GM12873 (cell line): Measurements from ENCODE around the gene PSD.

ENCODE experiments used
- TF ChIP-seq, protein P1 (sequence below): IDR thresholded peaks from 2 replicates; pipeline ENCODE4 v1.5.1; 2012; ENCODE audit warnings: low read depth, mild to moderate bottlenecking, moderate library complexity, low read length, control low read depth; ENCODE audit not compliant: insufficient read depth; ENCODE audit errors: missing control alignments

PSD gene

DNA sequence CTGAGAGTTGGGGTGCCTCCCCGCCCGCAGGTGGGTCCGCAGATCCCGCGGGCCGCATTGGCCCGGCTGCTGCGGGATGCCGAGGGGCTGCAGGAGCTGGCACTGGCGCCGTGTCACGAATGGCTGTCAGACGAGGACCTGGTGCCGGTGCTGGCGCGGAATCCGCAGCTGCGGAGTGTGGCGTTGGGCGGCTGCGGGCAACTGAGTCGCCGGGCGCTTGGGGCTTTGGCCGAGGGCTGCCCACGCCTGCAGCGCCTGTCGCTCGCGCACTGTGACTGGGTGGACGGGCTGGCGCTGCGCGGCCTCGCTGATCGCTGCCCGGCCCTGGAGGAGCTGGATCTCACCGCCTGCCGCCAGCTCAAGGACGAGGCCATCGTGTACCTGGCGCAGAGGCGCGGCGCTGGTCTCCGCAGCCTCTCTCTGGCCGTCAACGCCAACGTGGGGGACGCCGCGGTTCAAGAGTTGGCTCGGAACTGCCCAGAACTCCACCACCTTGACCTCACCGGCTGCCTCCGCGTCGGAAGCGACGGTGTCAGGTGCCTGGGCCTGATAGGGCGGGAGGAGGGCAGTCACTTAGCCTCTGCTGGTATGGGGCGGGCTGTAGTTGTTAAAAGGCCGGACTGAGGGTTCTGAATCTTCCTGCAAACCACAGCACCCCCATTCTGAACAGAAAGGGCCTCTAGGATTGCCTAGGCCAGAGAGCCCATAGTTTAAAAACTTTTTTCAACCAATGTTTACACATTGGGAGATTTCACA, 3.4 kb upstream of the PSD start:
- TF ChIP-seq, protein P1, sequence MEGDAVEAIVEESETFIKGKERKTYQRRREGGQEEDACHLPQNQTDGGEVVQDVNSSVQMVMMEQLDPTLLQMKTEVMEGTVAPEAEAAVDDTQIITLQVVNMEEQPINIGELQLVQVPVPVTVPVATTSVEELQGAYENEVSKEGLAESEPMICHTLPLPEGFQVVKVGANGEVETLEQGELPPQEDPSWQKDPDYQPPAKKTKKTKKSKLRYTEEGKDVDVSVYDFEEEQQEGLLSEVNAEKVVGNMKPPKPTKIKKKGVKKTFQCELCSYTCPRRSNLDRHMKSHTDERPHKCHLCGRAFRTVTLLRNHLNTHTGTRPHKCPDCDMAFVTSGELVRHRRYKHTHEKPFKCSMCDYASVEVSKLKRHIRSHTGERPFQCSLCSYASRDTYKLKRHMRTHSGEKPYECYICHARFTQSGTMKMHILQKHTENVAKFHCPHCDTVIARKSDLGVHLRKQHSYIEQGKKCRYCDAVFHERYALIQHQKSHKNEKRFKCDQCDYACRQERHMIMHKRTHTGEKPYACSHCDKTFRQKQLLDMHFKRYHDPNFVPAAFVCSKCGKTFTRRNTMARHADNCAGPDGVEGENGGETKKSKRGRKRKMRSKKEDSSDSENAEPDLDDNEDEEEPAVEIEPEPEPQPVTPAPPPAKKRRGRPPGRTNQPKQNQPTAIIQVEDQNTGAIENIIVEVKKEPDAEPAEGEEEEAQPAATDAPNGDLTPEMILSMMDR = no peak

DNA sequence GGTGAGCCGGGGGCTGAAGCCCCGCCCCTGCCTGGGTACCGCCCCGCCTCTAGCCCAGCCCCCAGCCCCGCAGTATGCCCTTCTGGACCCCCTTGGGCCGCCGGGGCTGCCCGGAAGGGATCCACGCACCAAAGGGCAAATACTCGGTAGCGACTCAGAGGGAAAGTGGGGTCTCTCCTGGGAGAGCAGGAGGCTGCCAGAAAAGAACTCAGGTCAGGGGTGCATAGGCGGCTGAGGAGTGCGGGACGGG, 2.8 kb upstream of the PSD start:
- TF ChIP-seq, protein P1 = no peak

DNA sequence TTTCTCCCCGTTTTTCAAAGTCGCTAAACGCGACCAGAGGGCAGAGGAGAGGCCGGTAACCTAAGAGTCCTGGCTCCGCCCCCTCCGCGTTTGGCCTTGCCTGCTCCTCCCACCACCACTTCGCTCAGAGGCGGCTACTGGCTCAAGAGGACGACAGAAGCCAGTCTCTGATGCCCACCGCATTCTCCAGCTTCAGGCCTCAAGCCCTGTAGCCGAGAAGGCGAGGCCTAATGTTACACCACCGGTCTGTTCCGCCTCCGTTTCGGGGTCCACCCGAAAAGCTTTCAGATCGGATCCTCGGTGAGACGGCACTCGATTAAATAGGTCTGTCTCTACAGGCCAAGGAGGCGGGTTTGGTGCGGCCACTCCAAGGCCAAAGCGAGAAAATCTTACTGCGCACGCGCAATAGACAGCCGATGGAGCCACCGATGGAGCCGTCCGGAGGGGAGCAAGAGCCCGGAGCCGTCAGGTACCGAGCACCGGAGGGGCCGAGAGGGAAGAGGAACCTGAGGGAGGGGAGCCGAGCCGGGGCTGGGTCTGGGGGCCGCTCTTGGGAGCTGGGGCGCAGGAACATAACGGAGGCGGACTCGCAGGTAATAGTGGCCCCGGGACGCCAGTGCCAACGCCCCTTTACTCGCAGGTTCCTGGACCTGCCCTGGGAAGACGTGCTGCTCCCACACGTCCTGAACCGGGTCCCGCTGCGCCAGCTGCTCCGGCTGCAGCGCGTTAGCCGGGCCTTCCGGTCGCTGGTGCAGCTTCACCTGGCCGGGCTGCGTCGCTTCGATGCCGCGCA, 2.3 kb upstream of the PSD start, which contains the start of gene FBXL15:
Gene FBXL15, plus strand, starts transcription at position 123 of the 793 bp plus-strand sequence. Its CDS starts 294 bp downstream, at position 417.
- TF ChIP-seq, protein P1 = no peak

DNA sequence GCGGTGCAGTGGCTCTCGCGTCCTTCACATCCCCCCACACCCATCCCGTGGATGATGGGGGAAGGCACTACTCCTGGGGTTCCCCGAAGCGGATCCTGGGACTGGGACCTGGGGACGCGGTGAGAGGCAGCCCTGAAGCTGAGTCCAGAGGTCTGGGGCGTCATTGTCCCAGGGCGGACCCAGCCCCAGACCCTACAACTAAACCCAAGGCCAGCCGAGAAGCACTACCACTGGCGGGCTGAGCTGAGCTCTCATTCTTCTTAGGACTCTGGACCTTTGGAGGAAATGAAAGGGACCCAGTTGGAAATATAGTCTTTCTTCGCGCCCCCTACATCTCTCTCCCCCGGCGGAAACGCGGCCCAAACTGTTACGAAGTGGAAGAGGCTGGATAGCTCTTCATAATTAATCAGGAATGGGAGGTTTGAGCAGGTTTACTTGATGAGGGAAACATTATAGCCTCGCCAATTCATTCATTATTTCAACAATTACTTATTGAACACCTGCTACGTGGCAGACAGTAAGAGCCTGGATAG, 1.7 kb upstream of the PSD start:
- TF ChIP-seq, protein P1 = no peak

DNA sequence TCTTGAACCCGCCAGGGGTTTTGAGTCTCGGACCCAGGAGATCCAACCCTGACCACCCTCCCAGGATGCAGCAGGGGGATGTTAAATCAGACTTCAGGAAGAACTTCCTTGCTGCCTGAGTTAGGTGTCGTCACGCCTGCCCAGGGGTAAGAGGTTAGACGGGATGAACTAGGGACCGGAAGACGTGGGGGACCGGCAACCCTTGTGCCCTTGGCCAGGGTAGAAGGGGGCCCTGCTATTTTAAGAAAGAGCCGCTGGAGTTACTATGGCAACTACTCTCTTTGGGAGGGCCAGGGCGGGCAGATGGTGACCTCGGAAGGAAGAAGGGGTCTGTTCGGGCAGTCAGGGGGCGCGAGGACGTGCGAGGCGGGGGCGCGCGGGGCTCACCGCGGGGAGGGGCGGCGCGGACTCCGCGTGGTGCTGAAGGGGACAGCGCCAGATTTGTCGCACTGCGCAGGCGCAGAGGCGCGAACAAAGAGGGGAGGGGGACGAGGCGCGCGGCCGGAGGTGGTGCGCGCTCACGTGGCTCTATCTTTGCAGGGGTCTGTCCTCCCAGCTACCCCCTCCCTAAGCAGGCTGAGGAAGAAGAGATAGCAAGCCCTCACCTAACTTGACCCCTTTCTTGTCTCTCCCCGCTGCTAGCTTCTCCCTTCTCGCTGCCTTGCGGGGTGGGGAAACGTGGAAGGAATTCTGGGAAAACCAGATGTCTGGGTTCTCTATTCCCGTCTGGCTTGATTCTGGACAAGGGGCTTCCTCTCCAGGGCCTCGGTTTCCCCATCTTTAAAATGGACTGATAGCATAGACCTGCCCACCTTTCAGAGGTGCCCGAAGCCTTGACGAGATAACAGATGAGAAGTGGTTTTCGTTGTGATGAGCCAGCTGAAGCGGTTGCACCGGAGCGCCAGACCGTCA, 940 bp upstream of the PSD start:
- TF ChIP-seq, protein P1 = no peak

DNA sequence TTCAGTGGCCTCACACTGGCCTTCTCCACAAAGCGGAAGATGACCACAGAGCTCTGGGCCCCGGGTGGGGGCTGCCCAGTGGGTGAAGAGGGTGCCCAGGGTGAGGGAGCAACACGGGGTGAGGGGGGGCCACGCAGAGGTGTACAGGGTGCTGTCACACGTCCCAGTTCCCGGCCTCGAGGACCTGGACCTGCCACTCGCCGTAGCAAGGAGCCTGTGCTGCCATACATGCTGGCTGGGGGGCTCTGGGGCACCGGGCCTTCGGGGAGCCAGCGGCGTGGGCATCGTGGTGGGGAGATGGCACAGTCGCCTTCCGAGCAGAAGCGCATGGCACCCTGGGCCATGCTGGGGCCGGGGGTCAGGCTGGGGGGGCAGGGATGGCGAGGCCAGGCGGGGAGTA, 1.9 kb downstream of the PSD start:
- TF ChIP-seq, protein P1 = no peak
